Measurements from ENCODE around the gene SLC38A10. TPM values are rescaled to one million over a fixed set of nuclear protein-coding genes. Genes with fewer than 3 reads are reported as not detected.

SLC38A10 gene
- polyA plus RNA-seq, 1 of the 3 experiments (the other 2 are of a cell fraction), result 82.2 TPM

DNA sequence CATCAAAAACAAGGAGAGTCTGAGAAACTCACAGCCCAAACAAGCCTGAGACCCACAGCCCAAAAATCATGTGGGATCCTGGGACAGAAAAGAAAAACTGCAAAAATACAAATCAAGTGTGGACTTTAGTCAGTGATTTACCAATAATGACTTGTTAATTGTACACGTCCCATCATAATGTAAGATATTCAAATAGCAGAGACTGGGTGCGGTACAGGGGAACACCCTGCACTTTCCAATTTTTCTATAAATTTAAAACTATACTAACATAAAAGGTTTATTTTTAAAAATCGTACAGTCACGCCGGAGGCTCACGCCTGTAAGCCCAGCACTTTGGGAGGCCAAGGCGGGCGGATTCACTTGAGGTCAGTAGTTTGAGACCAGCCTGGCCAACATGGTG, 81.1 kb downstream of the SLC38A10 start:
- Histone ChIP-seq H3K9ac (no peak overlapping the region), H3K27ac (ENCODE audit: low read depth in 2 of 2, low read length in 1 of 2) (no peak overlapping the region), H4K20me1 (ENCODE audit: insufficient read depth) (no peaks in the 10 kb centered on the region), H3K9me2 (no peaks in the 10 kb centered on the region), H3K4me3 (ENCODE audit: low read depth in 2 of 2, low read length in 1 of 2) (no peak overlapping the region), H3K36me3 (replicated peaks in 1 of 2; ENCODE audit: control insufficient read depth in 1 of 2, insufficient read depth in 2 of 2, low read length in 1 of 2) (peaks cover 0 to 2% of the 10 kb centered on the region in 2 experiments), H3K4me2 (no peak overlapping the region), H3K4me1 (ENCODE audit: control insufficient read depth in 1 of 2, insufficient read depth in 2 of 2, low read depth in 1 of 2, low read length in 1 of 2) (no peaks in the 10 kb centered on the region), H3K27me3 (ENCODE audit: insufficient read depth) (no peaks in the 10 kb centered on the region), H2AFZ (ENCODE audit: low read depth) (no peak overlapping the region), H3F3A (replicated peaks; ENCODE audit: insufficient read depth) (no peaks in the 10 kb centered on the region), H3K9me3 (no peaks in the 10 kb centered on the region), H3K79me2 (ENCODE audit: insufficient read depth) (0 out of 2 replicates have a peak, but pooled peaks cover 7% of the 10 kb centered on the region)
- TF ChIP-seq, protein P1, sequence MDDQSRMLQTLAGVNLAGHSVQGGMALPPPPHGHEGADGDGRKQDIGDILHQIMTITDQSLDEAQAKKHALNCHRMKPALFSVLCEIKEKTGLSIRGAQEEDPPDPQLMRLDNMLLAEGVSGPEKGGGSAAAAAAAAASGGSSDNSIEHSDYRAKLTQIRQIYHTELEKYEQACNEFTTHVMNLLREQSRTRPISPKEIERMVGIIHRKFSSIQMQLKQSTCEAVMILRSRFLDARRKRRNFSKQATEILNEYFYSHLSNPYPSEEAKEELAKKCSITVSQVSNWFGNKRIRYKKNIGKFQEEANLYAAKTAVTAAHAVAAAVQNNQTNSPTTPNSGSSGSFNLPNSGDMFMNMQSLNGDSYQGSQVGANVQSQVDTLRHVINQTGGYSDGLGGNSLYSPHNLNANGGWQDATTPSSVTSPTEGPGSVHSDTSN (IDR thresholded peaks at IDR 0.05), result no peak
- TF ChIP-seq MEF2A (IDR thresholded peaks at IDR 0.05; ENCODE audit: borderline replicate concordance, low read depth) (no peak), GATA2 (CRISPR knock-in tag; IDR thresholded peaks at IDR 0.05) (no peak), SMC3 (IDR thresholded peaks at IDR 0.05; ENCODE audit: low read depth, low read length) (no peak), MXI1 (IDR thresholded peaks at IDR 0.05; ENCODE audit: low read depth, low read length) (no peak)
- ChIA-PET CTCF (interaction anchor here (1.0 to 1.8 kb wide), 2 partner anchors 13 to 28 kb away, joined by 3 to 7 read pairs; no protein-coding TSS in a partner anchor), POLR2A (interaction anchor here (1.2 kb wide), 1 partner anchor 9 kb away, joined by 3 read pairs; the partner anchor contains the start of gene CEP131)
- DNase-seq, result no peak
- 97% methylated on average over 8 of the region's 8 CpGs for WGBS (ENCODE audit: low lambda C conversion rate)

DNA sequence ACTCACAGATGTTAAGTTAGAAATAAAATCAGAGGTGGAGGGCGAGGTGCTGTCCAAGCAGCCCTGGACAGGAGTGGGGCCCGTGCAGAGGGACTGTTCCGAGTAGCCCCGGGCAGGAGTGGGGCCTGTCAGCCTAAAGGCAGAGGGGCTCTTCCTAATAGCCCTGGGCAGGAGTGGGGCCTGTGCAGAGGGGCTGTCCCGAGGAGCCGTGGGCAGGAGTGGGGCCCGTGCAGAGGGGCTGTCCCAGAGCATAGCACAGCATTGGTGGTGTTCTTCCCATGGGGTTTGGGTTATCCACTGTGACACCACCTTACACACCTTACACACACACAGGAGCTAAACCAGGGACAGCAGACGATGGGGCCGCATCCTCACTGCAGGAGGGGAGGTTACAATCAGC, 82.7 kb downstream of the SLC38A10 start:
- H3K9me2 ChIP-seq, result no peaks in the 10 kb centered on the region
- H3K9ac ChIP-seq, result no peak overlapping the region
- ChIA-PET CTCF (interaction anchor here (0.7 to 2.8 kb wide), 5 partner anchors 12 to 454 kb away, joined by 3 to 11 read pairs (median 5); no protein-coding TSS in a partner anchor), POLR2A (no interaction called here)
- no peak for DNase-seq
- peaks cover 0 to 2% of the 10 kb centered on the region in 2 experiments for H3K36me3 ChIP-seq (replicated peaks in 1 of 2; ENCODE audit: control insufficient read depth in 1 of 2, insufficient read depth in 2 of 2, low read length in 1 of 2)
- no peaks in the 10 kb centered on the region for H3K4me1 ChIP-seq (ENCODE audit: control insufficient read depth in 1 of 2, insufficient read depth in 2 of 2, low read depth in 1 of 2, low read length in 1 of 2)
- no peak overlapping the region for H3K27ac ChIP-seq (ENCODE audit: low read depth in 2 of 2, low read length in 1 of 2)
- no peak overlapping the region for H3K4me2 ChIP-seq
- H2AFZ ChIP-seq (ENCODE audit: low read depth), result no peak overlapping the region
- H3K9me3 ChIP-seq, result no peaks in the 10 kb centered on the region
- no peaks in the 10 kb centered on the region for H4K20me1 ChIP-seq (ENCODE audit: insufficient read depth)
- H3K4me3 ChIP-seq (ENCODE audit: low read depth in 2 of 2, low read length in 1 of 2), result no peak overlapping the region
- TF ChIP-seq RFX5 (IDR thresholded peaks at IDR 0.05; ENCODE audit: low read length), result no peak
- no peak for TF ChIP-seq FOXJ3 (CRISPR knock-in tag; IDR thresholded peaks at IDR 0.05)
- TF ChIP-seq FOXM1 (IDR thresholded peaks at IDR 0.05; ENCODE audit: low read depth), result no peak
- WGBS (ENCODE audit: low lambda C conversion rate), result 97% methylated on average over 9 of the region's 9 CpGs
- H3K27me3 ChIP-seq (ENCODE audit: insufficient read depth), result no peaks in the 10 kb centered on the region
- H3K79me2 ChIP-seq (ENCODE audit: insufficient read depth), result 0 out of 2 replicates have a peak, but pooled peaks cover 7% of the 10 kb centered on the region
- no peaks in the 10 kb centered on the region for H3F3A ChIP-seq (replicated peaks; ENCODE audit: insufficient read depth)

DNA sequence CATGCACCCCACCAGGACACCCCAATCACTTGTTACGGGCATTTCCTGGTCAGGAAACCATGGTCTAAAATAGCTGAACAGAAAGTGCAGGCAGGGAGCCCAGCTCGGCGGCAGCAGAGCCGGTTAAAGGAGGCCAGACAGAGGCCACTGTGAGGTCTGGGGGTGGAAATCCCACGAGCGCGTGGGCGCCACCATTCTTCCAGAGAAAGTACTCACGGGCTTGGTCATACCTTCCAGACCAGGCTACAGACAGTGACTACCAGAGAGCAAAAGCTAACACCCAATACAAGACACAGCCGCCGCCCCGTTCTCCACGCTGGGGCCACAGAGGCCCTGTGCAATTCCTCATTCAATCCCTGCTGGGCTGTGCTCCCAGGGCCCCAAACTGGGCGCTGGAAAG, 84.2 kb downstream of the SLC38A10 start:
- no peaks in the 10 kb centered on the region for H3K9me3 ChIP-seq
- TF ChIP-seq, protein P1 (IDR thresholded peaks at IDR 0.05), result no peak
- TF ChIP-seq NRF1 (IDR thresholded peaks at IDR 0.05; ENCODE audit: low read depth, low read length) (no peak), RFX5 (IDR thresholded peaks at IDR 0.05; ENCODE audit: low read length) (no peak), RCOR1 (IDR thresholded peaks at IDR 0.05; ENCODE audit: low read length) (no peak), JUND (IDR thresholded peaks at IDR 0.05) (no peak), YY1 (IDR thresholded peaks at IDR 0.05; ENCODE audit: low read depth) (no peak), GABPA (IDR thresholded peaks at IDR 0.05; ENCODE audit: low read depth) (no peak), POLR2AphosphoS5 (IDR thresholded peaks at IDR 0.05; ENCODE audit: low read depth, low read length) (no peak), GATA2 (CRISPR knock-in tag; IDR thresholded peaks at IDR 0.05) (no peak)
- TF ChIP-seq, protein P2, sequence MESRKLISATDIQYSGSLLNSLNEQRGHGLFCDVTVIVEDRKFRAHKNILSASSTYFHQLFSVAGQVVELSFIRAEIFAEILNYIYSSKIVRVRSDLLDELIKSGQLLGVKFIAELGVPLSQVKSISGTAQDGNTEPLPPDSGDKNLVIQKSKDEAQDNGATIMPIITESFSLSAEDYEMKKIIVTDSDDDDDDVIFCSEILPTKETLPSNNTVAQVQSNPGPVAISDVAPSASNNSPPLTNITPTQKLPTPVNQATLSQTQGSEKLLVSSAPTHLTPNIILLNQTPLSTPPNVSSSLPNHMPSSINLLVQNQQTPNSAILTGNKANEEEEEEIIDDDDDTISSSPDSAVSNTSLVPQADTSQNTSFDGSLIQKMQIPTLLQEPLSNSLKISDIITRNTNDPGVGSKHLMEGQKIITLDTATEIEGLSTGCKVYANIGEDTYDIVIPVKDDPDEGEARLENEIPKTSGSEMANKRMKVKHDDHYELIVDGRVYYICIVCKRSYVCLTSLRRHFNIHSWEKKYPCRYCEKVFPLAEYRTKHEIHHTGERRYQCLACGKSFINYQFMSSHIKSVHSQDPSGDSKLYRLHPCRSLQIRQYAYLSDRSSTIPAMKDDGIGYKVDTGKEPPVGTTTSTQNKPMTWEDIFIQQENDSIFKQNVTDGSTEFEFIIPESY (IDR thresholded peaks at IDR 0.05; ENCODE audit: borderline replicate concordance, low read depth), result no peak
- TF ChIP-seq, protein P3, sequence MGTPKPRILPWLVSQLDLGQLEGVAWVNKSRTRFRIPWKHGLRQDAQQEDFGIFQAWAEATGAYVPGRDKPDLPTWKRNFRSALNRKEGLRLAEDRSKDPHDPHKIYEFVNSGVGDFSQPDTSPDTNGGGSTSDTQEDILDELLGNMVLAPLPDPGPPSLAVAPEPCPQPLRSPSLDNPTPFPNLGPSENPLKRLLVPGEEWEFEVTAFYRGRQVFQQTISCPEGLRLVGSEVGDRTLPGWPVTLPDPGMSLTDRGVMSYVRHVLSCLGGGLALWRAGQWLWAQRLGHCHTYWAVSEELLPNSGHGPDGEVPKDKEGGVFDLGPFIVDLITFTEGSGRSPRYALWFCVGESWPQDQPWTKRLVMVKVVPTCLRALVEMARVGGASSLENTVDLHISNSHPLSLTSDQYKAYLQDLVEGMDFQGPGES (IDR thresholded peaks at IDR 0.05; ENCODE audit: low read depth, low read length), result no peak

More for the DNA sequence above, 84.2 kb downstream of the SLC38A10 start:
- Histone ChIP-seq H3K9me2 (no peaks in the 10 kb centered on the region), H3K27ac (ENCODE audit: low read depth in 2 of 2, low read length in 1 of 2) (no peak overlapping the region), H3K36me3 (replicated peaks in 1 of 2; ENCODE audit: control insufficient read depth in 1 of 2, insufficient read depth in 2 of 2, low read length in 1 of 2) (no peaks in the 10 kb centered on the region), H3K9ac (no peak overlapping the region), H4K20me1 (ENCODE audit: insufficient read depth) (no peaks in the 10 kb centered on the region), H3K4me1 (ENCODE audit: control insufficient read depth in 1 of 2, insufficient read depth in 2 of 2, low read depth in 1 of 2, low read length in 1 of 2) (no peaks in the 10 kb centered on the region), H3K79me2 (ENCODE audit: insufficient read depth) (0 out of 2 replicates have a peak, but pooled peaks cover 7% of the 10 kb centered on the region), H3F3A (replicated peaks; ENCODE audit: insufficient read depth) (no peaks in the 10 kb centered on the region), H3K4me3 (ENCODE audit: low read depth in 2 of 2, low read length in 1 of 2) (no peak overlapping the region), H3K4me2 (no peak overlapping the region), H3K27me3 (ENCODE audit: insufficient read depth) (no peaks in the 10 kb centered on the region), H2AFZ (ENCODE audit: low read depth) (no peak overlapping the region)
- no peak for DNase-seq
- 86% methylated on average over 13 of the region's 14 CpGs for WGBS (ENCODE audit: low lambda C conversion rate)
- POLR2A ChIA-PET, result no interaction called here
- CTCF ChIA-PET, result interaction anchor here (0.6 to 2.8 kb wide), 4 partner anchors 10 to 68 kb away, joined by 3 to 11 read pairs (median 4); no protein-coding TSS in a partner anchor

Data from SK-N-SH (cell line).